ENCODE measurements around the gene IGFLR1.

GRCh38 chr19:35723671-35724070, 18.6 kb downstream of the IGFLR1 start:
- TF ChIP-seq CTCF (IDR thresholded peaks at IDR 0.05) (no peak), POLR2A (IDR thresholded peaks at IDR 0.05) (no peak)
